HG02610 (cell line): ENCODE results near the gene SUPT6H.
A peak's percentile ranks its signal among the peaks of the same experiment; 100 is the strongest.

Experiments used
- ATAC-seq: cut with Tn5 transposase; IDR thresholded peaks from one replicate; pipeline ENCODE4 v1.9.1; 2021; ENCODE audit warnings: mild to moderate bottlenecking, moderate library complexity; ENCODE audit not compliant: unreplicated experiment

Gene SUPT6H

DNA sequence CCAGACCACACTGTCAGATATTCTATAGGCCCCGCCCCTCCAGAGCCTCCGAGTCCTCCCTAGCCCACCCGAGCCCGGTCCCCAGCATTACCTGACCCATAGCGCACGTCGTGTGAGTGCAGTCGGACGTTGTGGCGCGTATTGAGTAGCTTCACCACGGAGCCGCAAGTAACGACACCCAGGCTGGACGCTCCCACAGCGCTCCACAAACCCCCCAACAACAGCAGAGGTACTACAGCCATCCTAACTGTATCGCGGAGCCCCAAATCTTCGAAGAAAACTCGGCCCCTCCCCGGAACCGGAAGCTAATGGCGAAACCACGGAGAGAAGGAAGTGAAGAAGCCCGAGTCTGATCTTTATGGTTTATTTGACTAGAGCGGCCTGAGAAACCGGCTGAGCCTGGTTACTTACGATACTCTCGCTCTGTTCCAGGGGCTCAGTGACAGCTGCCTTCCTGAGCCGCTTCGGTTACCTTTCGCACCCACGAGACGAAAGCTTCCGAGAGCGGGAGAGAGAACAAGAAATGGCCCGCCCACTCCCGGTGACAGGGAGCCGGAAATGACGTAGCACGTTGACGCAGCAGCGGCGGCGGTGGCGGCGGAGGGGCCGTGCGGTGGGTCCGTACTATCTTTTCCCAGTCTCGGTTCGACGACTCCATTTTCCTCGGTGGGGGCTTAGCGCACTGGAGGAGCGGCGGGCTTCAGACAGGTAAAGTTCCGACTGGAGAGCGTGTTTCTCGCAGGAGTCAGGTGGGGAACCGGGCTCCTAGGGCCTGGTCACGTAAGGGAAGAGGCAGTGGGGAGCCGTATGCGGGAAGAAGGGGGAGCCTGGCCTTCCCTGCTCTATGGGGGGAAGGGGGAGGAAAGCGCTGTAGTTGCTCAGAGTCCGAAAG is at the start of gene SUPT6H, which contains the start of gene SDF2:
TSS of gene SUPT6H (plus strand) at position 571 of the 892 bp plus-strand sequence. CDS start 11,197 bp downstream, outside the sequence.
TSS of gene SDF2 (minus strand) at position 272 of the 892 bp plus-strand sequence. CDS start at position 242, 30 bp downstream.
- peak; percentile 83 for ATAC-seq

DNA sequence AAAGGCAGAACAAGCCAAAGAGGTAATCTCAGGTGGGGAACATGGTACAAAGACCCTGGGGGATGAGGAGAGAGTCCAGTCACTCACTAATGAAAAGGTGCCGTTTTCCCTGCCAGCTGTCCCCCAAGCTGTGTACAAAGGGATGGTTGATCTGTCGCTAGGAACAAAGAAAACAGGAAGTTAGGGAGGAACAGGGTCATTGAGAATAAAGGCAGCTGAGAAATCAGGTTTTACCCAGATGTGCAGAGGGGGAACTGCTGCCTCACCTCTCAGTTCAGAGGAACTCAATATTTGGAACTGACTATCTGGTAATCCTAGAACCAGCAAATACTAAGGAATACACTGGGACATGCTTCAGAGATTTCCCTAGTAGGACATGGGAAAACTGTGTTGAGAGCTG is 49.5 kb upstream of the SUPT6H start:
- no peak for ATAC-seq

DNA sequence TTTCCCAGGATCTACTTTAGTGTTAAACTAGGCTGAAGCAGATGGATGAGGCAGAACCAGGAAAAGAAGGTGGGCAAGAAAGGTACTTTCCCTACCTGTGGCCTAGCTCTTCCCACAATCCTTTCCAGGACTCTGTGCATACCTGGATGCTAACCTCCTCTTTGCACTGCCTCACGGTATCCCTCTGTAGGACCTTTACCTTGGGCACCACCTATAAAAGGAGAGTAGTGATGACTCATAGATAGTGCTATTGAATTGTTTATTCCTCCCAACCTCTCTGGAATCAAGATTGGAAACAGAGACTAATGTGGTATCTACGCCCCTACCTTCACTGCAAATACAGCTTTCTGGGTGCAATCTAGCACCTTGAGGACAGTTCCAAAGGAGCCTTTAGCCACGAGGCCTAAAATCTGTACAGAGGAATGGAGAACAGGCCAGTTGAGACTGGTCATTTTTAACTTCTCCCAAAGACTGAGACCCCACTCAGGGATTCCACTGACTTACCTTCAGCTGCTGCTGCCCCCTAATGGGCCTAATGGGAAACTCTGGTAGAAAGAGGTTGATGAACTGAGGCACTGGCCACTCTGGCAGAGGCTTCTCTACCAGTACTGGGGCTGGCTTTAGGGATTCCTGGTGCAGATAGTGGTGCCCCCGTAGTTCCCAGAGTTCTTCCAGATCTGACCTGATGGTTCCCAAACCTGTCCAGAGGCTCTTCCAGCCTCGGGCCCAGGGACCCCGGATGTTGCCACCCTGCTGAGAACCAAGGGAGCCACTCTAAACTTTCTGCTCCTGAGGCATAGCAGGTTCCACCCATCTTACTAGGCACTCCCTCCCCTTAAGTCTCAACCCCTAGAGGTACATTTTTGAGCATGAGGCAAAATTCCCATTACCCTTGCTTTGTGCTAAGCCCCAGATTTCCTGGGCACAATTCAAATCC is 48.8 kb upstream of the SUPT6H start:
- ATAC-seq = no peak

DNA sequence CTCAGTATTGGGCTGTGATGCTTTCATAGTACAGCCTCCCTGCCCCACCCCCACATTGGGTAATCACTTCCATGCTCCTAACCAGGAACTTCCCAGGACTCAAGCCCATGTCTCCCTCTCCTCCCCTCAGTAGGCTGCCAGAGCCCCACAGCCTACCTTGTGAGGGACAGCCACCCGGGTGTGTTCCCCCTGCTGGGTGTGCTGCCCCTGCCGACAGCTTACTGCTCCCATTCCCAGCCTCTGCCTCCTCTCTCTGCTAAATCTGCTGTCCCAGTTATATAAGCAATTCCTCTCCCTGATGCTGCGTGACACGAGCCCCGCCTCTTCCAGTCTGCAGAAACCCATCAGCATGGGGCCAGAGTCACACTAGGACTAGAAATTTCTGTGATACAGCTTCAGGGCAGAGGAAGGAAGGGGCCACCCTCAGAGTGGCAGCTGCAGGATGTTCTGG is 48.0 kb upstream of the SUPT6H start, which contains the start of gene RSKR:
TSS of gene RSKR (minus strand) at position 255 of the 451 bp plus-strand sequence. CDS start at position 231, 24 bp downstream.
- no peak for ATAC-seq

DNA sequence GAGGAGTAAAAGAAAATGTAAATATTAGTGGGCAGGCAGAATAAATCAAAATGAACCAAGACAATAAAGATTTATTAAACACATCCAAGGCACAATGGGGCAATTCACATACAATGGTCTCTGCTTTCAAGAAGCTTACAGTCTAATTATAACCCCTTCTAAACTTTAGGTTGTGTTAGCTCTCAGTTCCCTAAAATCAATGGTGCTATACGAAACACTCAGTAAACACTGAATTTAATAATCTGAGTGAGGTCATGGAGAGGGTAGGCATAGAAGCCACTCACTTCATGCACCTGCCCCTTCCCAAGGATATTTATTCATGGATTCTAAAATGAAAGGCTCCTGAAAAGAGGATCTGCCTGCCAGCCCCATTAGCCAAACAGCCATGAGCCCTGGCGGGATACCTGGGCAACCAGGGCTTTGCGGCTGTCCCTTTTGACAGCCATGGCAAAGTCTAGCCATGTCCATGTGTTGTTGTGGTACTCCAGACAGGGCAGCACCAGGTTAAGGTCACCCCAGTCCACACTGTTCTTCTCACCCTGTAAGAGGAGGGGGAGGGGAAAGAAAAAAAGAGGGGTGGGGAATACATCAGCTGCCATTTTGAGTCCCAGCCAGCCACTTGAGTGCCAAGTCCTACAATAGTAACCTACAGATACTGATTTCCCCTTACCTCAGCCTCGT is 46.6 kb upstream of the SUPT6H start:
- no peak for ATAC-seq

DNA sequence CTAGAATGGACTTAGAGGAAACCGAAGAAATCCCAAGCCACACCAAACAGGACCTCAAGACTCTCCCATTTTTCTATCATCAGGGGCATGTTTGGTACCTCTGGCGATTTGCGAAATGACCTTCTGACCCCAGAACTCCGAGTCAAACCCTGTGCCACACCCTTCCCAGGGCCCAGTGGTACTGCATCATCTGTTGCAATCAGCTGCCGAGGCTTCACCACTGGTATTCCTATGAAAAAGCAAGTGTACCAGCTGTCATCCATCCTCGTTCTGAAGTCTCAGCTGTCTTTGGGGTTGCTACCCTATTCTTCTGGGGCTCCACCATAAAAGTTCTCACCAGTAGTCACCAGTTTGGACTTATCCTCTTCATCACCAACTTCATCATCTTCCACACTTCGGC is 45.7 kb upstream of the SUPT6H start:
- ATAC-seq = no peak

DNA sequence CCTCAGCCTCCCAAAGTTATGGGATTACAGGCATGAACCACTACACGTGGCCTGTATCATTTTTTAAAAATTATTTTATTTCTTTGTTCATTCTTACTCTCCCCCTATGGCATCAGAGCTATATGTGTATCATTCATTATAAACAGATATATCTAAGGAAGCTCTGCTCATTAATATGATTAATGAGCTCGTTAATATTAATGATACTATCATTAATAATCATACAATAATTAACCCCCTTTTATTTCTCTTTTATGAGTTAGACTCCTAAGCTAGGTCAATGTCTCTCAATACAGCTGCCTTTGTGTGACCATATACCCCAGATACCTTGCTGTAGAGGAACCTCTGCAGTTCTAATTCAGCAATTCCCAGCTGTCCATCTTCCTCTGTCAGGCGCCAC is 43.5 kb upstream of the SUPT6H start:
- no peak for ATAC-seq

DNA sequence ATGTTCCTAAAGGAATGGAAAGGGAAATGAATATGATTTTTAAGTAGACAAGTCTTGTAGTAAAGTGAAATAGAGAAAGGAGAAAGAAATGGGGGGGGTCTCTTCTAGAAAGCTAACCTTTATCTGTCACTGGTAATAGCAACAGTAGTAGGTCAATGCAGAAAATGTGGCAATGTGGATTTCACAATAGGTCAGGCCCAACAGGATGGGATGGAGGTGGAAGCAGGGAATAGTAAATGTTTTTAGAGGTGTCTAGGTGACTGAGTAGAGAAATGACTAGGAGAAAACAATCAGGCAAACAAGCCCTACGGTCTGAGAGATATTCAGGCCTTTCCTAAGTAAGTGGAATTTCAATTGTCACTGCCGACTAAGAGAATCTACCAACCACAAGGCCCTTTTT is 42.0 kb upstream of the SUPT6H start:
- ATAC-seq = no peak

DNA sequence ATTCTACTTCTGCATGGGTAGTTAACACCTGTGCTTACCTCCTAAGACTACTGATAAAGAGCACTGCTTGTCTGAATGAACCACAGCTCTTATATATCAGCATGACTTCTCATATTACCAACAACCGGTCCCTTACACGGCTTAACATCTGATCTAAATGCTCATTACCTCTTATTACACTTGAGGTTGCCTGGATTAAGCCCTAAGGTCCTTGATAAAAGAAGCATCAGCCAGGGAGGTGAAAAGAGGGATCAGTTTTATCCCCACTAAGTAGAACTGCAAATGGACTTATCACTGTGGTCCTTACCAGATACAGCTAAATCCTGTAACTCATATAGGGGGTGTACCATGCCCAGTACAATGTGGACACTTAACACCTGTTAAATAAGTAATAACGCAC is 39.8 kb upstream of the SUPT6H start:
- no peak for ATAC-seq

DNA sequence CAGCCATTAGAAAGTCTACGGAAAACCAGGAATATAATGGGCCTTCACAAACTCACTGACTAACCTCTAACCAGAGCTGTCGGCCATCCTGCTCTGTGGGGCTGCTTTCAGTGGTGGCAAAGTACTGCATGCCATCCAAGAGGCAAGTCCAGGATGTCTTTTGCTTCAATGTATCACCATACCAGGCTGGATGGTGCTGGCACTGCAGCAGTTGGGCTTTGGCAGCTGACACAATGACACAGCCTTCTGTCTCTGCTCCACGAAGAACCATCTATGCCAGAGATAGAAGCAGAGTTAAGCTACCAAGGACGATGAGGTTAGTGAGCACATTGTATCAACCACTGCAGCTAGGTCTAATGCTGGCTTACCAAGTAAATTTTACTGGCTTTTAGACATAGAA is 38.3 kb upstream of the SUPT6H start:
- ATAC-seq = no peak

DNA sequence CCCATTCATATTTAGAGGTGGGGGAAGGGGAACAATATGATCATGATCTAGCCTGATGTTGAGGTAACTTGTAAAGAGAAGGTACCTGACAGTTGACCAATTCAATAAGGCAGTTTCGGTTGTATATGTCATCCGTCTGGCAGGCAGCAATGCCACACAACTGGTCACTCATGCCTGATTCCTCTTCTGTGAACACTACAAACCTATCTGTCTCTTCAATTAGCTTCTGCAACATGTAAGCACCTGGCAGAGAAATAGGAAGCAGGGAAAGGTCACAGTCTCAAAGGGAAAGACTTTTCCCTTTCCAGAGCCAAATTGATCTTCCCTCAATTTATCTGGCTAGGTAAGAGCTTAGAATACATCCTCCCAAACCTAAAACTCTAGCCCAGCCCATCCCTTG is 37.9 kb upstream of the SUPT6H start:
- no peak for ATAC-seq

DNA sequence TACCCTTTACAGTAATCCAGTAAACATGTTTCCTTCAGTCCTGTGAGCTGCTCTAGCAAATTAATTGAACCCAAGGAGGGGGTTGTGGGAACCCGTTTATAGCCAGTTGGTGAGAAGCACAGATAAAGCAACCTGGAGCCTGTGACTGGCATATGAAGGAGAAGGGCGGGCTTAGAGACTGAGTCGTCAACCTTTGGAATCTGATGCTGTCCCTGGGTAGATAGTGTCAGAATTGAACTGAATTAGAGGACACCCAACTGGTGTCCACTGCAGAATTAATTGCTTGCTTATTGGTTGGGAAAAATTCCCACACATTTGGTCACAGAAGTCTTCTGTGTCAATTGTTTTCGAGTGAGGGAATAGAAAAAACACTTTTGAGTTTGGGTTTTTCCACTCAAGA is 35.2 kb upstream of the SUPT6H start:
- ATAC-seq = no peak

DNA sequence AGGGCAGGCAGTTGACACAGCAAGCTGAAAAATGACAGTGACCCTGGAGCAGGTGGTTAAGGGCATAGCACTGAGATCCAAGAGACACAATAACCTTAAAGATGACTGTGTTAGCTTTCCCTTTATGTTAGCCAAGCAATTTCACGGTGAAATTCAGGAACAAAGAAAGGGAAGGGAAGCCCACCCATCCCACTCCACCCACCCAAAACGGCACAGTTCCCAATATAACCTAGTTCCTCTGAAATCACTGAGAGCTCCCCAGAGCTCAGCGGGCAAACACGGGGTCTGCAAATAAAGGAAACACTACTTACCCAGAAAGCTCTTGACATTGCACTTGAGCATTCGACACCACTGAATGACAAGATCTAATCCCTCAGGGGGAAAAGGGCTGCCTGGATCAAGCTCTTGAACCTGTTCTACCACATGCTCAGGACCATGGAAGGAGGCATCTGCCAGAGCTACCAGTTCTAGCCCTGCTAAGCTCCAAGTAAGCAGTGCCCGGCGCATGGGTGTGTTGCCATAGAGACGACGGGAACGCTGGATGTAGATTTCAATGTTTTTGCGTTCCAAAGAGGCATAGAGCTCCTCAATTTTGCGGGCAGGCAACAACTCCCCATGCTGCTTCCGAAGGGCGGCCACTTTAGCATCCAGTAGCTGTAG is 27.7 kb upstream of the SUPT6H start:
- ATAC-seq = no peak

DNA sequence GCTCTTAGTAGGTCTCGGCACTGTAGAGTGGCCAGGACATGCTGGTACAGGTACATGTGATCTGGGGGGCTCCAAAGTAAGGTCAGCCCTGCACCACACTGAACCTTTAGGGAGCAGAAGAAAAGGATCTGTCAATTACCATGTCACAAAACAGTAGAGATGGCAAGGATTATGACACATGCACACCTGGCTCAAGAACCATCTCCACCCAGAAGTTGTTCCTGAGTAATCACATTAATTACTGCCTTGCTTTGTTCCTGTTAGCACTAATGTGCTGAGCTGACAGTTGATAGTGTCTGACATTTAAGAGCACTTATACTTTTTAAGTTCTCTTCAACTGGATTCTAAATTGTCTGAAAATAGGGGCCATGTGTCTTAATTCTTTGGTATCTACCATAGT is 26.5 kb upstream of the SUPT6H start:
- no peak for ATAC-seq

DNA sequence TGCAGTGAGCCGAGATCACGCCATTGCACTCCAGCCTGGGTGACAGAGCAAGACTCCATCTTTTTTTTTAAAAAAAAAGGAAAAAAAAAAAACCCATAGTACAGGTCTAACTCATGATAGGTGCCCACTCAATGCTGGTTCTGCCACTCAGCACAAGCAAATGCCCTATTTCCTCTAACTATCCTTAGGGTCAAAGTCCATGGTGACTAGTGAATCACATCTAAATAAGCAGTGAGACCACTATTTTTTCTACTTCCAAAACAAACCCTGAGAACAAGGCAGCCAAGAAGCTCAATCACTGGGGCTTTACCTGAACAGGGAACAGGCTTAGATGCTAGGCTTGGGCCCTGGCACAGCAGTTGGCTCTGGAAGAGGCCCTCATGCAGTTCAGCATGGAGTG is 20.4 kb upstream of the SUPT6H start:
- no peak for ATAC-seq

DNA sequence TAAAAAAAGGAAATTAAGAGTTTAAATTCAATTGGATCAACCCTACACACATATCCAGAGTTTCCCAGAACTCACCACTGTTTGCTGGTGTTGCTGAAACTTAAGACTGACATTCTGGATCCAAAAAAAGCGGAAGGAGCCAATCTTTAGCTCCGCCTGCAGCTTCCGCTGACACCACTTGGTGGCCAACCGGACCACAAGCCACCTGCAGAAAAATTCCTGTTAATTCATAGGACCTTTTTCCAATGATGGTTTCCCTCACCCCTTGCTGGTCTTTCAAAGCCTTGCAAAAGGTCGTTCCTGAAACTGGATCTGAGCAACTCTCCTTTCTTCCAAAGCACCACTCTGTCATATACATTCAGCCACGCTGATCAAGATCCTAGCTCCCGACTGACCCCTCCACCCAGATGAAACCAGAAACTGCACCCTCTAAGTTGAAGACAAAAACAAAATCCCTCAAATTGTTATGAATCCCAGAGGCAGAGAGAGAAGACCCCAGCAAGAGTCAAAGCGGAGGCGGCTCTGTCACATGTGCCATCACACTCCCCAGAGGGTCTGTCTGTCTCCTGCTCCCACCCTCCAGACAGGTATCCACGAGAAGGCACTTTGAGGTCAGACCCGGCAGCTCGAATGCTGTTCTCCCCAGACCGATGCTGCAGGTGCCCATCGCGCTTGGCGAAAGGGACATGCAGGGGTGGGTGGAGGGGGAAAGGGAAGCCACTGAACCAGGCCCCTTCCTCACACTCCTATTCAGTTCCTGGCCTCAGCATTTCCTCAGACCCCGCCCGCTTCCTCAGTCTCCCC is 17.8 kb upstream of the SUPT6H start:
- no peak for ATAC-seq

DNA sequence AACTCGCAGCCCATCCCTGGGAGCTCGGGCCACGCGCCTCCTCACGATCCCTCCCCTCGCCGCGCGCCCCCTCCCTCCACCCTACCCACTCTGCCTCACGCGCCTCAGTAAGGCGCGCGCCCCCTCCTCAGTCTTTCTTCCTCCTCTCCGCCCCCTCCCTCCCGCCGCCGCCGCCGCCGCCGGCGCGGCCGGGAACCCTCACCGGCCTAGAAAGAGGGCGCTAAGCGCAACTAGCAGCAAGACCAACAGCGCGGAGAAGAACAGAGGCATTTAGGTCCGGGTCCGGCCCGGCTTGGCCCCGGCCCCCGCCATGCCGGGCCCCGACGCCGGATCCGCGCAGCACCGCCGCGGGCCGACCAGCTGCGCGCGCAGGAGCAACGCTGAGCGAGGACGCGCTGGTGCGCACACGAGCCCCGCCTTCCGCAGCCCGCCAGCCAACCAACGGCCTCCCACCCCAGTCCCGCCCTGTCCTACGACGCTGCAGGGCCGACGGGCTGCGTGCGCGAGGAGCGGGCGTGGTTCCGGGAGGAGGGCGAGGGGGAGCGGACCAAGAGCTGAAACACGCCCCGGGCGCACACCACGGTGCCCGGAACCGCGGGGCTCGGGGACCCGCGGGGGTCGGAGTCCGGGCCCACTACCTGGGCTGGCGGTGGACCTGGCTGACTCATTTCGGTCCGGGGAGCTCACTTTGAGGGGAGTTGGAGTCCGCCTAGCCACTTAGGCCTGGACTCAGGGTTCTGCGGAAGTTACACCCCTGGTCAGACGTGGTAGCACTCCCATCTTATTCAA is 17.0 kb upstream of the SUPT6H start, which contains the start of gene BLTP2:
TSS of gene BLTP2 (minus strand) at position 372 of the 789 bp plus-strand sequence. CDS start at position 270, 102 bp downstream.
- peak; percentile 92 for ATAC-seq

DNA sequence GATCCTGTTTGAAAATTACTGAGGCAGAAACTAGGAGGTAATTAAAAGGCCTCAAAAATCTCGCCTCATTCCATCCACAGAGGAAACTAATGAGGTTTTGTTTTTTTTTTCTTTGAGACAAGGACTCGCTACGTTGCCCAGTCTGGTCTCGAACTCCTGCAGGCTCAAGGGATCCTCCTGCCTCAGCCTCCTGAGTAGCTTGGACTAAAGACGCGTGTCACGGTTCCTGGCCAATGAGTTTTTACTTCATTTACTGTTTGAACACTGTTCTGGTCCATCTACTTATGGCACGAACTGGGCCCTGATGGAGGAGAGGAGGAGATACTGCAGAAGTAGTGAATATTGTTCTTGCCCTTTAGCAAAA is 16.4 kb upstream of the SUPT6H start:
- no peak for ATAC-seq
